ENCODE measurements around the gene PRDM5. TPM values are rescaled to one million over a fixed set of nuclear protein-coding genes. Genes with fewer than 3 reads are reported as not detected.

The PRDM5 gene
- total RNA-seq, 1 donor from 2014 or later = 5.2 TPM

- peak; percentile 46 for DNase-seq (ENCODE audit: low read depth)
- no peak overlapping the region for H3K4me3 ChIP-seq (ENCODE audit: low read depth, low read length)
- TF ChIP-seq CTCF (conservative IDR thresholded peaks at IDR 0.05; ENCODE audit: low read depth, low read length) = no peak
Observed at GRCh38 chr4:120683897-120684540, 238.5 kb downstream of the PRDM5 start.

- no peak for DNase-seq (ENCODE audit: low read depth)
- no peak overlapping the region for H3K4me3 ChIP-seq (ENCODE audit: low read depth, low read length)
- no peak for TF ChIP-seq CTCF (conservative IDR thresholded peaks at IDR 0.05; ENCODE audit: low read depth, low read length)
Observed at GRCh38 chr4:120682981-120683380, 239.5 kb downstream of the PRDM5 start.

- H3K4me3 ChIP-seq (ENCODE audit: low read depth, low read length) = no peak overlapping the region
- no peak for TF ChIP-seq CTCF (conservative IDR thresholded peaks at IDR 0.05; ENCODE audit: low read depth, low read length)
- no peak for DNase-seq (ENCODE audit: low read depth)
Observed at GRCh38 chr4:120680647-120681228, 241.8 kb downstream of the PRDM5 start.

GRCh38 chr4:120673696-120674095 is 248.8 kb downstream of the PRDM5 start:
- DNase-seq (ENCODE audit: low read depth) = no peak
- no peak overlapping the region for H3K4me3 ChIP-seq (ENCODE audit: low read depth, low read length)
- TF ChIP-seq CTCF (conservative IDR thresholded peaks at IDR 0.05; ENCODE audit: low read depth, low read length) = no peak

- H3K4me3 ChIP-seq (ENCODE audit: low read depth, low read length) = no peak overlapping the region
- TF ChIP-seq CTCF (conservative IDR thresholded peaks at IDR 0.05; ENCODE audit: low read depth, low read length) = no peak
- no peak for DNase-seq (ENCODE audit: low read depth)
Observed at GRCh38 chr4:120672558-120673147, 249.9 kb downstream of the PRDM5 start.

GRCh38 chr4:120672076-120672475 is 250.4 kb downstream of the PRDM5 start:
- no peak overlapping the region for H3K4me3 ChIP-seq (ENCODE audit: low read depth, low read length)
- TF ChIP-seq CTCF (conservative IDR thresholded peaks at IDR 0.05; ENCODE audit: low read depth, low read length) = no peak
- no peak for DNase-seq (ENCODE audit: low read depth)
